NCI-H2171 treated with DMSO at 0.1 percent for 48 hours (cell line): ENCODE results near the gene PEX14.
"Not testable (repeated sequence)": the region's sequence is repeated elsewhere in the genome, so short reads cannot be mapped to it uniquely, and the experiment has no call there.

Experiments
- DNase-seq: peaks from one replicate; lab custom pipeline; 2025; lab: John Stamatoyannopoulos, UW

The PEX14 gene

GRCh38 chr1:10495475-10495817 lies 20.7 kb downstream of the PEX14 start:
- no peak for DNase-seq

- DNase-seq: peak; percentile 45
These were observed 21.2 kb downstream of the PEX14 start for GRCh38 chr1:10495952-10496351.

GRCh38 chr1:10497109-10497508 lies 22.4 kb downstream of the PEX14 start:
- no peak for DNase-seq

GRCh38 chr1:10498231-10498630 lies 23.5 kb downstream of the PEX14 start:
- no peak for DNase-seq

- DNase-seq: no peak
These were observed 27.5 kb downstream of the PEX14 start for GRCh38 chr1:10502206-10502605.

- no peak for DNase-seq
These were observed 29.5 kb downstream of the PEX14 start for GRCh38 chr1:10504249-10504648.

GRCh38 chr1:10506046-10506676 lies 31.4 kb downstream of the PEX14 start:
- DNase-seq: not testable (repeated sequence)

GRCh38 chr1:10506677-10507047 lies 31.9 kb downstream of the PEX14 start:
- no peak for DNase-seq

- DNase-seq: peak; percentile 84
These were observed 32.5 kb downstream of the PEX14 start for GRCh38 chr1:10507111-10507879.

GRCh38 chr1:10508511-10508951 lies 33.8 kb downstream of the PEX14 start:
- peak; percentile 83 for DNase-seq

- DNase-seq: no peak
These were observed 35.2 kb downstream of the PEX14 start for GRCh38 chr1:10509809-10510509.

GRCh38 chr1:10510520-10511493 lies 36.1 kb downstream of the PEX14 start:
- no peak for DNase-seq

- no peak for DNase-seq
These were observed 36.7 kb downstream of the PEX14 start for GRCh38 chr1:10511494-10511885.

- DNase-seq: no peak
These were observed 38.4 kb downstream of the PEX14 start for GRCh38 chr1:10513199-10513598.

- peak; percentile 86 for DNase-seq
These were observed 39.9 kb downstream of the PEX14 start for GRCh38 chr1:10514490-10515235.

- DNase-seq: no peak
These were observed 40.7 kb downstream of the PEX14 start for GRCh38 chr1:10515301-10515975.

GRCh38 chr1:10515976-10516750 lies 41.4 kb downstream of the PEX14 start:
- no peak for DNase-seq

GRCh38 chr1:10516925-10517676 lies 42.4 kb downstream of the PEX14 start:
- no peak for DNase-seq

GRCh38 chr1:10517677-10517982 lies 42.9 kb downstream of the PEX14 start:
- DNase-seq: no peak
